ENCODE data around the gene HERC4. TPM values are rescaled to one million over a fixed set of nuclear protein-coding genes. Genes with fewer than 3 reads are reported as not detected.

Gene HERC4
- total and polyA plus RNA-seq, 9 of the 15 experiments (the other 6 are each of a cell fraction or from before 2014, with no cell fraction given): 12.5 to 33.5 (median 22.8) TPM

DNA sequence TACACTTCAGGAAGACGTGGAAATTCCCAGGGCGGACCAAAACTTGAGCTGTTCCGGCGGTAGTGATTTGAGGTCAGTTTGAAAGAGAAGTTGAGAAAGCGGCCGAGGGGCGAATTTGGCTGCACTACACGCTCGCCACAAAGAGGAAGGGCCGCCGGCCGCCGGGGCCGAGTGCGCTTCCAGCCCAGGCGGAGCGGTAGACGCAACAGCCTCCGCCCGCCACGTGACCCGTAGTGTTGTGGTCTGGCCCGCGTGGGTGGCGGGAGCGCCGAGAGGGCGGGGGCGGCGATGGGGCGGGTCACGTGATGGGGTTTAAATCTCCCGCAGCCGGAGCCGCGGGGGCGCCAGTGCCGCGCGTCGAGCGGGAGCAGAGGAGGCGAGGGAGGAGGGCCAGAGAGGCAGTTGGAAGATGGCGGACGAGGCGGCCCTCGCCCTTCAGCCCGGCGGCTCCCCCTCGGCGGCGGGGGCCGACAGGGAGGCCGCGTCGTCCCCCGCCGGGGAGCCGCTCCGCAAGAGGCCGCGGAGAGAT, 190.7 kb downstream of the HERC4 start, which contains the start of gene SIRT1 (continued):
- peak; percentile 42; the same call in 1 of the 2 replicates for TF ChIP-seq ZBTB17 (CRISPR knock-in tag; IDR thresholded peaks at IDR 0.05)
- TF ChIP-seq MTA2 (IDR thresholded peaks at IDR 0.05; ENCODE audit: low read depth): no peak
- TF ChIP-seq, protein P1, sequence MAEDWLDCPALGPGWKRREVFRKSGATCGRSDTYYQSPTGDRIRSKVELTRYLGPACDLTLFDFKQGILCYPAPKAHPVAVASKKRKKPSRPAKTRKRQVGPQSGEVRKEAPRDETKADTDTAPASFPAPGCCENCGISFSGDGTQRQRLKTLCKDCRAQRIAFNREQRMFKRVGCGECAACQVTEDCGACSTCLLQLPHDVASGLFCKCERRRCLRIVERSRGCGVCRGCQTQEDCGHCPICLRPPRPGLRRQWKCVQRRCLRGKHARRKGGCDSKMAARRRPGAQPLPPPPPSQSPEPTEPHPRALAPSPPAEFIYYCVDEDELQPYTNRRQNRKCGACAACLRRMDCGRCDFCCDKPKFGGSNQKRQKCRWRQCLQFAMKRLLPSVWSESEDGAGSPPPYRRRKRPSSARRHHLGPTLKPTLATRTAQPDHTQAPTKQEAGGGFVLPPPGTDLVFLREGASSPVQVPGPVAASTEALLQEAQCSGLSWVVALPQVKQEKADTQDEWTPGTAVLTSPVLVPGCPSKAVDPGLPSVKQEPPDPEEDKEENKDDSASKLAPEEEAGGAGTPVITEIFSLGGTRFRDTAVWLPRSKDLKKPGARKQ (CRISPR knock-in tag; IDR thresholded peaks at IDR 0.05): no peak
- TF ChIP-seq, protein P2, sequence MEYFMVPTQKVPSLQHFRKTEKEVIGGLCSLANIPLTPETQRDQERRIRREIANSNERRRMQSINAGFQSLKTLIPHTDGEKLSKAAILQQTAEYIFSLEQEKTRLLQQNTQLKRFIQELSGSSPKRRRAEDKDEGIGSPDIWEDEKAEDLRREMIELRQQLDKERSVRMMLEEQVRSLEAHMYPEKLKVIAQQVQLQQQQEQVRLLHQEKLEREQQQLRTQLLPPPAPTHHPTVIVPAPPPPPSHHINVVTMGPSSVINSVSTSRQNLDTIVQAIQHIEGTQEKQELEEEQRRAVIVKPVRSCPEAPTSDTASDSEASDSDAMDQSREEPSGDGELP (CRISPR knock-in tag; IDR thresholded peaks at IDR 0.05; ENCODE audit: borderline replicate concordance): peak; percentile 96
- TF ChIP-seq STAT5A (IDR thresholded peaks at IDR 0.05; ENCODE audit: borderline replicate concordance, low read length): no peak
- TF ChIP-seq, protein P3, sequence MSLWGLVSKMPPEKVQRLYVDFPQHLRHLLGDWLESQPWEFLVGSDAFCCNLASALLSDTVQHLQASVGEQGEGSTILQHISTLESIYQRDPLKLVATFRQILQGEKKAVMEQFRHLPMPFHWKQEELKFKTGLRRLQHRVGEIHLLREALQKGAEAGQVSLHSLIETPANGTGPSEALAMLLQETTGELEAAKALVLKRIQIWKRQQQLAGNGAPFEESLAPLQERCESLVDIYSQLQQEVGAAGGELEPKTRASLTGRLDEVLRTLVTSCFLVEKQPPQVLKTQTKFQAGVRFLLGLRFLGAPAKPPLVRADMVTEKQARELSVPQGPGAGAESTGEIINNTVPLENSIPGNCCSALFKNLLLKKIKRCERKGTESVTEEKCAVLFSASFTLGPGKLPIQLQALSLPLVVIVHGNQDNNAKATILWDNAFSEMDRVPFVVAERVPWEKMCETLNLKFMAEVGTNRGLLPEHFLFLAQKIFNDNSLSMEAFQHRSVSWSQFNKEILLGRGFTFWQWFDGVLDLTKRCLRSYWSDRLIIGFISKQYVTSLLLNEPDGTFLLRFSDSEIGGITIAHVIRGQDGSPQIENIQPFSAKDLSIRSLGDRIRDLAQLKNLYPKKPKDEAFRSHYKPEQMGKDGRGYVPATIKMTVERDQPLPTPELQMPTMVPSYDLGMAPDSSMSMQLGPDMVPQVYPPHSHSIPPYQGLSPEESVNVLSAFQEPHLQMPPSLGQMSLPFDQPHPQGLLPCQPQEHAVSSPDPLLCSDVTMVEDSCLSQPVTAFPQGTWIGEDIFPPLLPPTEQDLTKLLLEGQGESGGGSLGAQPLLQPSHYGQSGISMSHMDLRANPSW (CRISPR knock-in tag; IDR thresholded peaks at IDR 0.05): no peak
- no peak for TF ChIP-seq TFAM (CRISPR knock-in tag; conservative IDR thresholded peaks at IDR 0.05)
- TF ChIP-seq, protein P4, sequence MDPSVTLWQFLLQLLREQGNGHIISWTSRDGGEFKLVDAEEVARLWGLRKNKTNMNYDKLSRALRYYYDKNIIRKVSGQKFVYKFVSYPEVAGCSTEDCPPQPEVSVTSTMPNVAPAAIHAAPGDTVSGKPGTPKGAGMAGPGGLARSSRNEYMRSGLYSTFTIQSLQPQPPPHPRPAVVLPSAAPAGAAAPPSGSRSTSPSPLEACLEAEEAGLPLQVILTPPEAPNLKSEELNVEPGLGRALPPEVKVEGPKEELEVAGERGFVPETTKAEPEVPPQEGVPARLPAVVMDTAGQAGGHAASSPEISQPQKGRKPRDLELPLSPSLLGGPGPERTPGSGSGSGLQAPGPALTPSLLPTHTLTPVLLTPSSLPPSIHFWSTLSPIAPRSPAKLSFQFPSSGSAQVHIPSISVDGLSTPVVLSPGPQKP (CRISPR knock-in tag; IDR thresholded peaks at IDR 0.05): no peak
- no peak for TF ChIP-seq SRSF9 (IDR thresholded peaks at IDR 0.05; ENCODE audit: borderline replicate concordance, low read depth, low read length)
- TF ChIP-seq, protein P5, sequence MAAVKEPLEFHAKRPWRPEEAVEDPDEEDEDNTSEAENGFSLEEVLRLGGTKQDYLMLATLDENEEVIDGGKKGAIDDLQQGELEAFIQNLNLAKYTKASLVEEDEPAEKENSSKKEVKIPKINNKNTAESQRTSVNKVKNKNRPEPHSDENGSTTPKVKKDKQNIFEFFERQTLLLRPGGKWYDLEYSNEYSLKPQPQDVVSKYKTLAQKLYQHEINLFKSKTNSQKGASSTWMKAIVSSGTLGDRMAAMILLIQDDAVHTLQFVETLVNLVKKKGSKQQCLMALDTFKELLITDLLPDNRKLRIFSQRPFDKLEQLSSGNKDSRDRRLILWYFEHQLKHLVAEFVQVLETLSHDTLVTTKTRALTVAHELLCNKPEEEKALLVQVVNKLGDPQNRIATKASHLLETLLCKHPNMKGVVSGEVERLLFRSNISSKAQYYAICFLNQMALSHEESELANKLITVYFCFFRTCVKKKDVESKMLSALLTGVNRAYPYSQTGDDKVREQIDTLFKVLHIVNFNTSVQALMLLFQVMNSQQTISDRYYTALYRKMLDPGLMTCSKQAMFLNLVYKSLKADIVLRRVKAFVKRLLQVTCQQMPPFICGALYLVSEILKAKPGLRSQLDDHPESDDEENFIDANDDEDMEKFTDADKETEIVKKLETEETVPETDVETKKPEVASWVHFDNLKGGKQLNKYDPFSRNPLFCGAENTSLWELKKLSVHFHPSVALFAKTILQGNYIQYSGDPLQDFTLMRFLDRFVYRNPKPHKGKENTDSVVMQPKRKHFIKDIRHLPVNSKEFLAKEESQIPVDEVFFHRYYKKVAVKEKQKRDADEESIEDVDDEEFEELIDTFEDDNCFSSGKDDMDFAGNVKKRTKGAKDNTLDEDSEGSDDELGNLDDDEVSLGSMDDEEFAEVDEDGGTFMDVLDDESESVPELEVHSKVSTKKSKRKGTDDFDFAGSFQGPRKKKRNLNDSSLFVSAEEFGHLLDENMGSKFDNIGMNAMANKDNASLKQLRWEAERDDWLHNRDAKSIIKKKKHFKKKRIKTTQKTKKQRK (IDR thresholded peaks at IDR 0.05; ENCODE audit: borderline replicate concordance, low read depth, low read length): no peak
- no peak for TF ChIP-seq RBM17 (IDR thresholded peaks at IDR 0.05; ENCODE audit: borderline replicate concordance, low read depth, low read length)
- peak; percentile 27 to 64; a peak in 2 of 4 replicates for TF ChIP-seq TRIM24 (IDR thresholded peaks at IDR 0.05)
- TF ChIP-seq, protein P6, sequence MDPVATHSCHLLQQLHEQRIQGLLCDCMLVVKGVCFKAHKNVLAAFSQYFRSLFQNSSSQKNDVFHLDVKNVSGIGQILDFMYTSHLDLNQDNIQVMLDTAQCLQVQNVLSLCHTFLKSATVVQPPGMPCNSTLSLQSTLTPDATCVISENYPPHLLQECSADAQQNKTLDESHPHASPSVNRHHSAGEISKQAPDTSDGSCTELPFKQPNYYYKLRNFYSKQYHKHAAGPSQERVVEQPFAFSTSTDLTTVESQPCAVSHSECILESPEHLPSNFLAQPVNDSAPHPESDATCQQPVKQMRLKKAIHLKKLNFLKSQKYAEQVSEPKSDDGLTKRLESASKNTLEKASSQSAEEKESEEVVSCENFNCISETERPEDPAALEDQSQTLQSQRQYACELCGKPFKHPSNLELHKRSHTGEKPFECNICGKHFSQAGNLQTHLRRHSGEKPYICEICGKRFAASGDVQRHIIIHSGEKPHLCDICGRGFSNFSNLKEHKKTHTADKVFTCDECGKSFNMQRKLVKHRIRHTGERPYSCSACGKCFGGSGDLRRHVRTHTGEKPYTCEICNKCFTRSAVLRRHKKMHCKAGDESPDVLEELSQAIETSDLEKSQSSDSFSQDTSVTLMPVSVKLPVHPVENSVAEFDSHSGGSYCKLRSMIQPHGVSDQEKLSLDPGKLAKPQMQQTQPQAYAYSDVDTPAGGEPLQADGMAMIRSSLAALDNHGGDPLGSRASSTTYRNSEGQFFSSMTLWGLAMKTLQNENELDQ (CRISPR knock-in tag; IDR thresholded peaks at IDR 0.05; ENCODE audit: borderline replicate concordance): no peak
- TF ChIP-seq HDAC8 (tag; IDR thresholded peaks at IDR 0.05): no peak
